Mucosa of descending colon (tissue), 3 donors: ENCODE results near the gene SLMAP. TPM values are rescaled to one million over a fixed set of nuclear protein-coding genes. Genes with fewer than 3 reads are reported as not detected.

Experiments used
- ATAC-seq: fragments of 200-7000 bp; cut with Tn5 transposase; one replicate; pipeline ENCODE4 v1.9.1; 2020; ENCODE audit warnings: mild to moderate bottlenecking, moderate library complexity
- DNase-seq, 3 donors: peaks; one replicate each; pipeline ENCODE4 v3.0.0-alpha.2; 2020
- H3K36me3 ChIP-seq: fragments of 200-600 bp; one replicate; pipeline ENCODE4 v1.8.0; 2021; ENCODE audit warnings: low read depth, mild to moderate bottlenecking
- H3K4me1 ChIP-seq: fragments of 200-600 bp; one replicate; pipeline ENCODE4 v1.8.0; 2021; ENCODE audit warnings: low read depth, mild to moderate bottlenecking
- H3K4me3 ChIP-seq: fragments of 200-600 bp; one replicate; pipeline ENCODE4 v1.8.0; 2021; ENCODE audit warnings: mild to moderate bottlenecking
- H3K9me3 ChIP-seq: fragments of 200-600 bp; one replicate; pipeline ENCODE4 v1.8.0; 2021; ENCODE audit warnings: mild to moderate bottlenecking
- intact Hi-C, 2 donors: fragments of 100-400 bp; cut with DNase I in 1 of 2; cut with micrococcal nuclease in 1 of 2; formaldehyde crosslinking; loops; one replicate each; pipeline versions ENCODE4 v1.11.0 to v1.11.1; 2022; cut with DNase I, micrococcal nuclease
- total RNA-seq, 3 donors: library from RNA; stranded (reverse); fragmentation: NEBNext Ultra II Directional in 2 of 3; extraction: Animal tissue kit (Norgen Biotek cat#: 25700) in 2 of 3; gene quantifications; one replicate each; pipeline versions ENCODE4 v1.2.1 to v1.2.4, GENCODE V29; 2021 to 2023
- TF ChIP-seq, protein P1 (sequence below): fragments of 200-600 bp; IDR thresholded peaks from one replicate; pipeline ENCODE4 v1.8.0; 2022; ENCODE audit warnings: antibody characterized with exemption, mild to moderate bottlenecking
- donor health status: DM: no; HTN: no; CAD: no; lungs with moderate emphysema.
- donor health status: DM: no; HTN: no; CAD: no.
- donor health status: DM: no; HTN: yes; CAD: no.

The SLMAP gene
- total RNA-seq, 3 donors from 2014 or later, result 73.8 to 298 (median 83.8) TPM

DNA sequence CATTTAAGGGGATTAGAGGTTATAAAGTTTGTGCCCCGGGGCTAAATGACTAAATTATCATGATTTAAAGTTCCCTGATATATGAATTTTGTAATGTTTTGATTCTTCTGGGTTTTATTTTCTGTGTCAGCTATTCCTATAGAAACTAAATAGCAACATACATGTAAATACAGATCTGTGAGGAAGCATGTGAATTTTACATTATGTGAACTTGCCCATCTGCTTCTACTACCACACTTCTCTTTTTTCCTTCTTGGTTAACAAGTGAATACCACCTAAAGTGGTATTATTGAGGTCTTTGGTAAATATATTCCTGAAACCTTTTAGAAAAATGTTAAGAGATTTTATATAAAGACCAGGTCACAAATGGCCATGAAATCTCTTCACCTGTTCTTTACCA lies 29.3 kb downstream of the SLMAP start:
- H3K4me1 ChIP-seq, result peaks cover 13% of the 10 kb centered on the region
- DNase-seq, result no peak
- no peaks in the 10 kb centered on the region for H3K36me3 ChIP-seq
- intact Hi-C loops, result no loop called here
- no peak overlapping the region for H3K4me3 ChIP-seq
- ATAC-seq, result no peak
- TF ChIP-seq, protein P1, sequence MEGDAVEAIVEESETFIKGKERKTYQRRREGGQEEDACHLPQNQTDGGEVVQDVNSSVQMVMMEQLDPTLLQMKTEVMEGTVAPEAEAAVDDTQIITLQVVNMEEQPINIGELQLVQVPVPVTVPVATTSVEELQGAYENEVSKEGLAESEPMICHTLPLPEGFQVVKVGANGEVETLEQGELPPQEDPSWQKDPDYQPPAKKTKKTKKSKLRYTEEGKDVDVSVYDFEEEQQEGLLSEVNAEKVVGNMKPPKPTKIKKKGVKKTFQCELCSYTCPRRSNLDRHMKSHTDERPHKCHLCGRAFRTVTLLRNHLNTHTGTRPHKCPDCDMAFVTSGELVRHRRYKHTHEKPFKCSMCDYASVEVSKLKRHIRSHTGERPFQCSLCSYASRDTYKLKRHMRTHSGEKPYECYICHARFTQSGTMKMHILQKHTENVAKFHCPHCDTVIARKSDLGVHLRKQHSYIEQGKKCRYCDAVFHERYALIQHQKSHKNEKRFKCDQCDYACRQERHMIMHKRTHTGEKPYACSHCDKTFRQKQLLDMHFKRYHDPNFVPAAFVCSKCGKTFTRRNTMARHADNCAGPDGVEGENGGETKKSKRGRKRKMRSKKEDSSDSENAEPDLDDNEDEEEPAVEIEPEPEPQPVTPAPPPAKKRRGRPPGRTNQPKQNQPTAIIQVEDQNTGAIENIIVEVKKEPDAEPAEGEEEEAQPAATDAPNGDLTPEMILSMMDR, result no peak
- no peaks in the 10 kb centered on the region for H3K9me3 ChIP-seq

DNA sequence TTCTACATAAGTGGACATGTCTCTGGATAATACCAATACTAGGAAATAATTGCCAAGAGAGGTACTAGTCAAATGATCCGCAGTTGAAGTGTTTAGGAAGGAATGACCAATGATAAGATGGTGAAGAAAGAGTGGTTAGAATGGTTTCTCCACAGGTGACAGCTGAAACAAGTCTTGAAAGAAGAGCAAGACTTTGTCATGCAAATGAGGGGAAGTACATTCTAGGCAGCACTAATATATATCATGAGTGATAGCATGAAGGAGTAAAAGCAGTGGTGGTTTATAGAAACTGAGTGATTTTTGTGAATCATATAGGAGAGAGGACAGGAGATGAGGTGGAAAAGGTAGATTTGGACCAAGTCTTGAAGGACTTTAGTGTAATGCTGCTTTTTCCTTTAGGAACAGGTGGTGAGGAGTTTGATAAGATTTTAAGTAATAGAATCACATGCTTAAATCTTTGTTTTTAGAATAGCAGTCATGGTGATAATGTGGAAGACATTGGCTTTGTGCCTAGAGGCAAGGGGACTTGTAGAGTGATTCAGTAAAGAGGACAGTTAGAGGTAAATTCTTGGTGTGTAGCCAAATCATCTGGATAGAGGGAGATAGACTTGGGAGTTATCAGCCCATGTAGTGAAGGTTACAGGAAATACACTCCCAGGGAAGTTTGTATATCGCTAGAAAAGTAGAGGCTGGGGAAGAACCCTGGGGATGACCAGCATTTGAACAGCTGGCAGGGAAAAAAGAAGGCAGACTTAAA lies 31.9 kb downstream of the SLMAP start:
- intact Hi-C loops, result no loop called here
- no peak overlapping the region for H3K4me3 ChIP-seq
- TF ChIP-seq, protein P1, result no peak
- H3K9me3 ChIP-seq, result no peaks in the 10 kb centered on the region
- peak; percentile 70 for ATAC-seq
- H3K4me1 ChIP-seq, result peaks cover 16% of the 10 kb centered on the region
- H3K36me3 ChIP-seq, result no peaks in the 10 kb centered on the region
- DNase-seq, result no peak

DNA sequence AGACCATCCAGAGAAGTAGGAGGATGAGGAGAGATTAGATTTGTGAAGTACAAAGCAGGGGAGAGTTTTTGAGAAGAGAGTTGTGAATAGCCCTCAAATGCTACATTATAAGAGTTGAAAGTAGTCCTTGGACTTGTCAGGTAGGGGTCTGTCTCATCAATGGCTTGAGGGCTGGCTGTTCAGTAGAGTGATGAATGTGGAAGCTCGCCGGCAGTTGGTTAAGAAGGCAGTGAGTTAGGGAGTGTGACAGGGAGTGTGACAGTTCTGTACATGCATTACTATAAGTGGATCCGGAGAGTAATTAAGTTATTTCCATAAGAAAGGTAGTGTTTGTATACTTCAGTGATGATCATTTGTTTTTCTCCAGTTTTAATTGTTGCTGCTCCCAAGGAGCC lies 32.5 kb downstream of the SLMAP start:
- no peak for DNase-seq
- no peak for ATAC-seq
- intact Hi-C loops, result no loop called here
- H3K9me3 ChIP-seq, result no peaks in the 10 kb centered on the region
- TF ChIP-seq, protein P1, result no peak
- H3K36me3 ChIP-seq, result no peaks in the 10 kb centered on the region
- no peak overlapping the region for H3K4me3 ChIP-seq
- peaks cover 12% of the 10 kb centered on the region for H3K4me1 ChIP-seq

DNA sequence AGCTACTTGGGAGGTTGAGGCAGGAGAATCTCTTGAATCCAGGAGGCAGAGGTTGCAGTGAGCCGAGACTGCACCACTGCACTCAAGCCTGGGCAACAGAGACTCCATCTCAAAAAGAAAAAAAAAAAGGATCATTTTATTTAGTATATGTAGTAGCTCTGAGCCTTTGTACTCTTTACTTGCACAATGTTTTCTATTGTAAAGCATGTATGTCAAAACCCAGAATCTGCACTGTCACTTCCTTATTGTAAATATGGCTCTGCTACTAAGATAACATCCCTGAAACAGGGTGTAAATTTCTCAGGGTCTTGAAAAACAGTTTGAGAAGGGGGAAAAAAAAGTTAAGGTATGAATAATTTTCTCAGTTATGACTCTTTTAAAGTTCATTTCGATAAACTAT lies 35.1 kb downstream of the SLMAP start:
- intact Hi-C loops, result no loop called here
- TF ChIP-seq, protein P1, result no peak
- H3K9me3 ChIP-seq, result no peaks in the 10 kb centered on the region
- no peaks in the 10 kb centered on the region for H3K36me3 ChIP-seq
- ATAC-seq, result peak; percentile 69
- no peak overlapping the region for H3K4me3 ChIP-seq
- H3K4me1 ChIP-seq, result peaks cover 16% of the 10 kb centered on the region
- no peak for DNase-seq

DNA sequence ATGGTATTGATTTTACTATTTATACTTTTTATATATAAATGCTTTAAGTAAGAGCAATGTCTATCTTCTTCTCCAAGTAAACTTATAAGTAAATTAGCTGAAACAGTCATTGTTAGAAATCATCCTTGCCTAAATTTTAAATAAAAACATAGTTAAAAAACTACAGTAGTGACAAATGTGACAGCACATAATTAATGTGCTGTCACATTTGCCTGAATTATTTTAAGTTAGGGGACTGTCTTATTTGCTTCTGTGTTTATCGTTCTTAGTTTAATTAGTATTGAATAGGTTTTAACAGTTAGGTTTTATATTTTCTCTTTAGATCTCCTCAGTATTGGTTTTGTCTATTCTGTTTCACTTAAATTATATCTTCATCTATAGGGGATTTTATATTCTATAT lies 36.1 kb downstream of the SLMAP start:
- Histone ChIP-seq H3K4me3 (no peak overlapping the region), H3K36me3 (no peaks in the 10 kb centered on the region), H3K4me1 (peaks cover 19% of the 10 kb centered on the region), H3K9me3 (no peaks in the 10 kb centered on the region)
- DNase-seq (no peak), ATAC-seq (no peak)
- intact Hi-C loops, result no loop called here
- TF ChIP-seq, protein P1, result no peak
